ENCODE results near the gene CTCF.

- TF ChIP-seq POLR2A (IDR thresholded peaks at IDR 0.05) (no peak), CTCF (IDR thresholded peaks at IDR 0.05) (no peak), EP300 (IDR thresholded peaks at IDR 0.05) (no peak)
Observed at GRCh38 chr16:67674851-67675578, 112.7 kb downstream of the CTCF start.

Data from tibial nerve (tissue), 4 donors.